DOHH2 (cell line): Measurements from ENCODE around the gene MYCBP2.
"Not testable (repeated sequence)": the region's sequence is repeated elsewhere in the genome, so short reads cannot be mapped to it uniquely, and the experiment has no call there.

Experiments
- EZH2phosphoT487 ChIP-seq: fragments of 200-600 bp; sonication (generic); IDR thresholded peaks from 2 replicates; pipeline ENCODE4 v1.6.1; 2017; ENCODE audit warnings: borderline replicate concordance, mild to moderate bottlenecking, antibody characterized with exemption, low read length, moderate library complexity, mixed read lengths
- TF ChIP-seq, protein P1 (sequence below): fragments of 200-600 bp; sonication (generic); IDR thresholded peaks from one replicate; pipeline ENCODE4 v1.5.1; 2014; ENCODE audit warnings: antibody characterized with exemption, mild to moderate bottlenecking, low read depth, low read length; ENCODE audit not compliant: poor library complexity, severe bottlenecking

DNA sequence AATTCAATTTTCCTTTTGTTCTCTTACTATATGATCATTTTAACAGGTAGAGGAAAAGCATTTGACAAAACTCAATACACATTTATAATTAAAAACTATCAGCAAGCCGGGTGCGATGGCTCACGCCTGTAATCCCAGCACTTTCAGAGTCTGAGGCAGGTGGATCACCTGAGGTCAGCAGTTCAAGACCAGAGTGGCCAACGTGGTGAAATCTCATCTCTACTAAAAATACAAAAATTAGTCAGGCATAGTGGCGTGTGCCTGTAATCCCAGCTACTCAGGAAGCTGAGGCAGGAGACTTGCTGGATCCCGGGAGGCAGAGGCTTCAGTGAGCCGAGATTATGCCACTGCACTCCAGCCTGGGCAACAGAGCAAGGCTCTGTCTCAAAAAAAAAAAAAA, 11.4 kb downstream of the MYCBP2 start:
- TF ChIP-seq, protein P1, sequence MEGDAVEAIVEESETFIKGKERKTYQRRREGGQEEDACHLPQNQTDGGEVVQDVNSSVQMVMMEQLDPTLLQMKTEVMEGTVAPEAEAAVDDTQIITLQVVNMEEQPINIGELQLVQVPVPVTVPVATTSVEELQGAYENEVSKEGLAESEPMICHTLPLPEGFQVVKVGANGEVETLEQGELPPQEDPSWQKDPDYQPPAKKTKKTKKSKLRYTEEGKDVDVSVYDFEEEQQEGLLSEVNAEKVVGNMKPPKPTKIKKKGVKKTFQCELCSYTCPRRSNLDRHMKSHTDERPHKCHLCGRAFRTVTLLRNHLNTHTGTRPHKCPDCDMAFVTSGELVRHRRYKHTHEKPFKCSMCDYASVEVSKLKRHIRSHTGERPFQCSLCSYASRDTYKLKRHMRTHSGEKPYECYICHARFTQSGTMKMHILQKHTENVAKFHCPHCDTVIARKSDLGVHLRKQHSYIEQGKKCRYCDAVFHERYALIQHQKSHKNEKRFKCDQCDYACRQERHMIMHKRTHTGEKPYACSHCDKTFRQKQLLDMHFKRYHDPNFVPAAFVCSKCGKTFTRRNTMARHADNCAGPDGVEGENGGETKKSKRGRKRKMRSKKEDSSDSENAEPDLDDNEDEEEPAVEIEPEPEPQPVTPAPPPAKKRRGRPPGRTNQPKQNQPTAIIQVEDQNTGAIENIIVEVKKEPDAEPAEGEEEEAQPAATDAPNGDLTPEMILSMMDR, result not testable (repeated sequence)
- TF ChIP-seq EZH2phosphoT487, result not testable (repeated sequence)
